GM12801 (cell line): Measurements from ENCODE around the gene STARD8.

Experiments used
- CTCF ChIP-seq: IDR thresholded peaks from one replicate; pipeline ENCODE4 v1.5.1; 2011; ENCODE audit warnings: control low read depth; ENCODE audit not compliant: insufficient read length; ENCODE audit errors: extremely low read depth

STARD8 gene

GRCh38 chrX:68750316-68750715 lies 102.8 kb downstream of the STARD8 start:
- no peak for TF ChIP-seq CTCF

- no peak for TF ChIP-seq CTCF
Observed at GRCh38 chrX:68751372-68751771, 103.9 kb downstream of the STARD8 start.

GRCh38 chrX:68753218-68753617 lies 105.8 kb downstream of the STARD8 start:
- no peak for TF ChIP-seq CTCF

- TF ChIP-seq CTCF, result no peak
Observed at GRCh38 chrX:68754406-68754805, 106.9 kb downstream of the STARD8 start.

- no peak for TF ChIP-seq CTCF
Observed at GRCh38 chrX:68755616-68756125, 108.2 kb downstream of the STARD8 start.

GRCh38 chrX:68757331-68757730 lies 109.9 kb downstream of the STARD8 start:
- TF ChIP-seq CTCF, result no peak

GRCh38 chrX:68757731-68758130 lies 110.3 kb downstream of the STARD8 start:
- TF ChIP-seq CTCF, result no peak

GRCh38 chrX:68758671-68759070 lies 111.2 kb downstream of the STARD8 start:
- TF ChIP-seq CTCF, result no peak
